Stimulated activated CD8-positive, alpha-beta memory T cell treated with anti-CD3 and anti-CD28 coated beads, Interleukin-7, amount 100 ng/mL, for 4 hours (primary cell): ENCODE measurements around the gene KRTAP10-3.
"Not testable (repeated sequence)": the region's sequence is repeated elsewhere in the genome, so short reads cannot be mapped to it uniquely, and the experiment has no call there.

Experiments used
- DNase-seq, 2 donors: peaks; one replicate each; pipeline ENCODE4 v3.0.0-alpha.2; 2020; ENCODE audit warnings: low read depth in 2 of 2

KRTAP10-3 gene

GRCh38 chr21:44558695-44559094 lies at the start of gene KRTAP10-3:
Gene KRTAP10-3, minus strand, starts transcription at chr21:44558795. Its CDS starts 80 bp downstream, at chr21:44558715.
- DNase-seq, result no peak

- DNase-seq, result no peak
Measured at GRCh38 chr21:44606495-44606894, 47.9 kb upstream of the KRTAP10-3 start.

GRCh38 chr21:44603911-44604310 lies 45.3 kb upstream of the KRTAP10-3 start:
- DNase-seq, result no peak

- DNase-seq, result no peak
Measured at GRCh38 chr21:44603109-44603875, 44.7 kb upstream of the KRTAP10-3 start.

GRCh38 chr21:44602463-44602850 lies 43.9 kb upstream of the KRTAP10-3 start:
- DNase-seq, result no peak

GRCh38 chr21:44601596-44602462 lies 43.2 kb upstream of the KRTAP10-3 start:
- no peak for DNase-seq

- DNase-seq, result not testable (repeated sequence)
Measured at GRCh38 chr21:44601091-44601490, 42.5 kb upstream of the KRTAP10-3 start.

GRCh38 chr21:44600118-44600978 lies 41.8 kb upstream of the KRTAP10-3 start, which contains the start of gene KRTAP10-7:
Gene KRTAP10-7, plus strand, starts transcription at chr21:44600597. Its CDS starts 25 bp downstream, at chr21:44600622.
- DNase-seq, result not testable (repeated sequence)

GRCh38 chr21:44599264-44600029 lies 40.9 kb upstream of the KRTAP10-3 start:
- DNase-seq, result no peak

GRCh38 chr21:44598061-44598460 lies 39.5 kb upstream of the KRTAP10-3 start:
- no peak for DNase-seq

GRCh38 chr21:44596068-44596725 lies 37.6 kb upstream of the KRTAP10-3 start:
- DNase-seq, result no peak

GRCh38 chr21:44595524-44595923 lies 36.9 kb upstream of the KRTAP10-3 start:
- DNase-seq, result no peak

GRCh38 chr21:44594406-44594916 lies 35.9 kb upstream of the KRTAP10-3 start:
- DNase-seq, result no peak

- DNase-seq, result no peak
Measured at GRCh38 chr21:44593598-44594405, 35.2 kb upstream of the KRTAP10-3 start.

GRCh38 chr21:44592446-44593311 lies 34.1 kb upstream of the KRTAP10-3 start, which contains the start of gene KRTAP10-6:
Gene KRTAP10-6, minus strand, starts transcription at chr21:44592505. Its CDS starts 21 bp downstream, at chr21:44592484.
- no peak for DNase-seq

GRCh38 chr21:44591801-44592130 lies 33.2 kb upstream of the KRTAP10-3 start:
- DNase-seq, result not testable (repeated sequence)

- DNase-seq, result not testable (repeated sequence)
Measured at GRCh38 chr21:44590897-44591800, 32.6 kb upstream of the KRTAP10-3 start.
